WI38 (cell line): ENCODE data around the gene RPH3AL.

Experiments used
- H3K4me3 ChIP-seq: 2 replicates; pipeline ENCODE4 v1.5.1; 2011; ENCODE audit warnings: low read depth, mild to moderate bottlenecking, control low read depth, low read length
- TF ChIP-seq, protein P1 (sequence below): IDR thresholded peaks from 2 replicates; pipeline ENCODE4 v1.5.1; 2012; ENCODE audit warnings: low read depth, mild to moderate bottlenecking, control low read depth, low read length

RPH3AL gene

GRCh38 chr17:349666-350065 lies 2.9 kb downstream of the RPH3AL start:
- TF ChIP-seq, protein P1, sequence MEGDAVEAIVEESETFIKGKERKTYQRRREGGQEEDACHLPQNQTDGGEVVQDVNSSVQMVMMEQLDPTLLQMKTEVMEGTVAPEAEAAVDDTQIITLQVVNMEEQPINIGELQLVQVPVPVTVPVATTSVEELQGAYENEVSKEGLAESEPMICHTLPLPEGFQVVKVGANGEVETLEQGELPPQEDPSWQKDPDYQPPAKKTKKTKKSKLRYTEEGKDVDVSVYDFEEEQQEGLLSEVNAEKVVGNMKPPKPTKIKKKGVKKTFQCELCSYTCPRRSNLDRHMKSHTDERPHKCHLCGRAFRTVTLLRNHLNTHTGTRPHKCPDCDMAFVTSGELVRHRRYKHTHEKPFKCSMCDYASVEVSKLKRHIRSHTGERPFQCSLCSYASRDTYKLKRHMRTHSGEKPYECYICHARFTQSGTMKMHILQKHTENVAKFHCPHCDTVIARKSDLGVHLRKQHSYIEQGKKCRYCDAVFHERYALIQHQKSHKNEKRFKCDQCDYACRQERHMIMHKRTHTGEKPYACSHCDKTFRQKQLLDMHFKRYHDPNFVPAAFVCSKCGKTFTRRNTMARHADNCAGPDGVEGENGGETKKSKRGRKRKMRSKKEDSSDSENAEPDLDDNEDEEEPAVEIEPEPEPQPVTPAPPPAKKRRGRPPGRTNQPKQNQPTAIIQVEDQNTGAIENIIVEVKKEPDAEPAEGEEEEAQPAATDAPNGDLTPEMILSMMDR = no peak

DNA sequence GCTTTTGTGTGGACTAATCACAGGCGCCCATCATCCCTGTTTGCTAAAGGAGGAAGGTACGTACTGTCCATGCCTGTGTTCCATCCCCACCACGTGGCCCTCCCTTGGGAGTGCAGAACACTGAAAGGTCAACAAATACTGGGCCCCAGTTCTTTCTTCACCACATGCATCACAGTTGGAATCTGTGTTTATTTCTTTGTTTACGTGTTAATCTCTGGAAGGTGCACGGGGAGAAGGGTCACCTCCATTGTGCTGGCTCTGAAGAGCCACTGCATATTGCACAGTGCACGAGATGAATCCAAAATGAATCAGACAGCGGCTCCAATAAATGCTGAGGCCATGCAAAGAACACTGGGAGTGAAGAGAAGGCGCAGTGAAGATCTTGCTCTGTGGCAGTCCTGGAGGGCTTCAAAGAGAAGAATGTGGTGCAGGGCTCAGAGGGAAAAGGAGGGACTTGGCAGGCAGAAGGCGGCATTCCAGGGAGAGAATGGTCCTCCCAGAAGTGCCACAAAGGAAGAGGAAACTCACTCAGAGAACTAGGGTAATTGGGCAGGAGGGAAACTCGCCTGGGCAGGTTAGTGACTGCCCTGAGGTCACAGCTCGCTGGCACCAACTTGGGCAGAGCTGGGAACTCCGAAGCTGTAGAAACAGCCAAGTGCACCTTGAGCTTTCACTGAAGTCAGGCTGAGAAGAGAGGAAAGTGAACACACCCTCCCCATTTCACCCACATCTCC lies 3.7 kb downstream of the RPH3AL start:
- no peak overlapping the region for H3K4me3 ChIP-seq
- TF ChIP-seq, protein P1 = no peak

More at GRCh38 chr17:349666-350065, 2.9 kb downstream of the RPH3AL start:
- no peak overlapping the region for H3K4me3 ChIP-seq

DNA sequence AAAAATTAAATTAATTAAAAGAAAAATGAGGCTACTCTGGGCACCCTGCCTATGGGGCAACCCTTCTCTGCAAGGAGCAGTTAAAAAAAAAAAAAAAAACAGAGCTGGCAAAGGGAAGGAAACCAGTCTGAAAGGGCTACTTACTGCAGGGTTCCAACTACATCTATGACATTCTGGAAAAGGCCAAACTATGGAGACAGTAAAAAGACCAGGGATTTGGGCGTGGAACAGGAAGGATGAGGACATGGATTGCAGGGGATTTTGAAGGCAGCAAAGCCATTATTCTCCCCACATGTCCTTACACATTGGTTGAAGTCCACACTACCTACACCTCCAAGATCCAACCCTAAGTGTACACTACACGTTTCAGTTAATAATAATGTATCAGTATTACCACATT lies 4.6 kb downstream of the RPH3AL start:
- TF ChIP-seq, protein P1 = no peak
- no peak overlapping the region for H3K4me3 ChIP-seq

DNA sequence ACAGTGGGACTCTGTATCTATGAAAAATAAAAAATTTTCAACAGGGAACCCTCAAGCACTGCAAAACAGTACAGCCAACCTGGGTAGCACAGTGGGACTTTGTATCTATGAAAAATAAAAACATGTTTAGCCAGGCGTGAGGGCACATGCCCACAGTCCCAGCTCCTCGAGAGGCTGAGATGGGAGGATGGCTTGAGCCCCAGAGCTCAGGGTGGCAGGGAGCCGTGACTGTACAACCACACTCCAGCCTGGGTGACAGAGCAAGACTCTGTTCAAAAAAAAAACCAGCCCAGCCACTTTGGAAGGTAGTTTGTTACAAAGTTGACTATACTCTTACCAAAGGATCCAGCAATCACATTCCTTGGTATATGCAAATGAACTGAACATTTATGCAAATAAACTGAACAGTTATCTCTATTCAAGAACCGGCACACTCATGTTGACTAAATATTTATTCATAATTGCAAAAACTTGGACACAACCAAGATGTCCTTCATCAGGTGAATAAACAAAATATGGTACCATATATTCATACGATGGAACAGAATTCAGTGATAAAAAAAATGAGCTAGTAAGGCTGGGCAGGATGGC lies 5.2 kb downstream of the RPH3AL start:
- no peak overlapping the region for H3K4me3 ChIP-seq
- TF ChIP-seq, protein P1 = no peak

DNA sequence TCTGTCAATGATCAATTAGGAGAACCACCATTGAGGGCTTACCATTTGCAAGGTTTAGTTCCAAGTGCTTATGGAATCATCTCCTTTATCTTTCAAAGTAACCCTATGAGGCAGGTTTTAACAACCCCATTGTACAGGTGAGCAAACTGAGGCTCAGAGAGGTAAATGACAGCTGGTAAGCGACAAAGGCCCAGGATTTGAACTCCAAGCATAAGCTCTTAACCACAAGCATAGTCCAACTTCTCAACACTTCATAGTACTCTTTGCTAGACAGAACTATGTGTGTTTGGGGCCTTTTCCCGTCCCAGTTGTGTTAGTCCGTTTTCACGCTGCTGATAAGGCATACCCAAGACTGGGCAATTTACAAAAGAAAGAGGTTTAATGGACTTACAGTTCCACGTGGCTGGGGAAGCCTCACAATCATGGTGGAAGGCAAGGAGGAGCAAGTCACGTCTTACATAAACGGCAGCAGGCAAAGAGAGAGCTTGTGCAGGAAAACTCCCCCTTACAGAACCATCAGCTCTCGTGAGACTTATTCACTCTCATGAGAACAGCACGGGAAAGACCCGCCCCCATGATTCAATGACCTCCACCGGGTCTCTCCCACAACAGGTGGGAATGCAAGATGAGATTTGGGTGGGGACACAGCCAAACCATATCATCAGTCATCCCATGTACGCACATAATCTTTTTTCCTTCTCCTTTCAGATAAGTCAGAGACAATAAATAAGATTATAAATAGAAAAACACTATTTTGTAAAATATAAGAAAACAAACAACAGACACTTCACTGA lies 6.4 kb downstream of the RPH3AL start:
- TF ChIP-seq, protein P1 = no peak
- no peak overlapping the region for H3K4me3 ChIP-seq

- TF ChIP-seq, protein P1 = no peak
- no peak overlapping the region for H3K4me3 ChIP-seq
Observed at GRCh38 chr17:345261-345660, 7.3 kb downstream of the RPH3AL start.
